H1 (cell line): ENCODE data around the gene SERPINB1. TPM values are rescaled to one million over a fixed set of nuclear protein-coding genes. Genes with fewer than 3 reads are reported as not detected.

Experiments used
- CTCF ChIA-PET: fragments of 300-600 bp; sonication (Branson Sonifier 250); formaldehyde crosslinking; loops from one replicate; lab custom pipeline; 2021; ENCODE audit not compliant: partially characterized antibody; lab: Charles Lee
- POLR2A ChIA-PET: fragments of 300-600 bp; sonication (Branson Sonifier 250); formaldehyde crosslinking; loops from one replicate; lab custom pipeline; 2021; ENCODE audit warnings: inconsistent platforms; ENCODE audit not compliant: partially characterized antibody; lab: Charles Lee
- DNase-seq, 2 experiments: peaks; one replicate each; pipeline versions ENCODE4 v3.0.0 to v3.0.0-alpha.2; 2010 to 2022; ENCODE audit warnings: low spot score in 2 of 2, low read depth in 1 of 2, mixed read lengths in 1 of 2
- FAIRE-seq: peaks from 2 replicates; lab custom pipeline; 2011; peaks lifted over from hg19 to GRCh38; lab: Jason Lieb, UNC
- H2AFZ ChIP-seq: 2 replicates; pipeline ENCODE4 v1.8.1; 2012; ENCODE audit warnings: low read length, inconsistent platforms
- H2AK5ac ChIP-seq: 2 replicates; pipeline ENCODE4 v1.6.1; 2013; ENCODE audit warnings: low read depth, low read length
- H2BK120ac ChIP-seq: replicated peaks from 2 replicates; pipeline ENCODE3; 2013; ENCODE audit warnings: low read depth, low read length, inconsistent platforms
- H2BK12ac ChIP-seq: 2 replicates; pipeline ENCODE4 v1.6.1; 2013; ENCODE audit warnings: low read depth, low read length
- H2BK15ac ChIP-seq: 2 replicates; pipeline ENCODE4 v1.6.1; 2013; ENCODE audit warnings: low read length
- H2BK20ac ChIP-seq: 2 replicates; pipeline ENCODE4 v1.6.1; 2013; ENCODE audit warnings: low read length
- H2BK5ac ChIP-seq: 2 replicates; pipeline ENCODE4 v1.6.1; 2013; ENCODE audit warnings: low read depth, low read length
- H3K14ac ChIP-seq: 2 replicates; pipeline ENCODE4 v1.6.1; 2013; ENCODE audit warnings: inconsistent platforms; ENCODE audit not compliant: insufficient read length
- H3K18ac ChIP-seq: 2 replicates; pipeline ENCODE4 v1.6.1; 2013; ENCODE audit warnings: low read length; ENCODE audit errors: extremely low read depth
- H3K23ac ChIP-seq: 2 replicates; pipeline ENCODE4 v1.6.1; 2013; ENCODE audit warnings: inconsistent platforms; ENCODE audit not compliant: insufficient read length
- H3K23me2 ChIP-seq: 2 replicates; pipeline ENCODE4 v1.6.1; 2013; ENCODE audit warnings: low read depth, low read length
- H3K27ac ChIP-seq: 2 replicates; pipeline ENCODE4 v1.6.1; 2011; ENCODE audit warnings: low read depth, low read length, inconsistent platforms
- H3K27me3 ChIP-seq, 4 experiments: replicated peaks in 1 of 4; 1 replicate in 1 of 4; 2 replicates in 3 of 4; pipeline versions ENCODE4 v1.6.1 to v1.8.1; 2011 to 2013; ENCODE audit warnings: low read length in 3 of 4, mild to moderate bottlenecking in 3 of 4, inconsistent platforms in 2 of 4, mixed read lengths in 2 of 4, moderate library complexity in 1 of 4; ENCODE audit not compliant: control insufficient read depth in 3 of 4, insufficient read depth in 3 of 4; ENCODE audit errors: extremely low read depth in 1 of 4
- H3K36me3 ChIP-seq, 4 experiments: 2 replicates each; pipeline versions ENCODE4 v1.6.1 to v1.8.1; 2011 to 2013; ENCODE audit warnings: mild to moderate bottlenecking in 4 of 4, low read length in 3 of 4, moderate library complexity in 2 of 4, control low read depth in 1 of 4, inconsistent platforms in 1 of 4; ENCODE audit not compliant: insufficient read depth in 4 of 4, control insufficient read depth in 2 of 4
- H3K4ac ChIP-seq: replicated peaks from 2 replicates; pipeline ENCODE3; 2013; ENCODE audit warnings: low read length, low read depth, mixed read lengths, inconsistent platforms; ENCODE audit not compliant: insufficient read length
- H3K4me1 ChIP-seq, 4 experiments: replicated peaks in 1 of 4; 1 replicate in 1 of 4; 2 replicates in 3 of 4; pipeline versions ENCODE4 v1.6.1 to v1.8.1; 2011 to 2013; ENCODE audit warnings: low read length in 3 of 4, inconsistent platforms in 2 of 4, mixed read lengths in 1 of 4; ENCODE audit not compliant: insufficient read depth in 4 of 4, control insufficient read depth in 3 of 4
- H3K4me2 ChIP-seq, 2 experiments: 2 replicates each; pipeline versions ENCODE4 v1.6.1 to v1.8.1; 2011 to 2013; ENCODE audit warnings: low read depth in 2 of 2, low read length in 2 of 2, control low read depth in 1 of 2, inconsistent platforms in 1 of 2, mild to moderate bottlenecking in 1 of 2; ENCODE audit not compliant: insufficient read depth in 1 of 2
- H3K4me3 ChIP-seq, 4 experiments: fragments of 200-600, 300-600 bp in 1 of 4; sonication (generic), shearing (Covaris generic), sonication (Bioruptor Twin) in 1 of 4; 2 replicates each; pipeline versions ENCODE4 v1.5.1 to v1.8.1; 2011 to 2016; ENCODE audit warnings: low read length in 4 of 4, low read depth in 3 of 4, control low read depth in 2 of 4, inconsistent platforms in 2 of 4, mild to moderate bottlenecking in 2 of 4, mixed read lengths in 1 of 4, moderate library complexity in 1 of 4; ENCODE audit not compliant: insufficient read depth in 2 of 4; ENCODE audit errors: extremely low read depth in 1 of 4
- H3K56ac ChIP-seq: replicated peaks from 2 replicates; pipeline ENCODE3; 2013; ENCODE audit warnings: low read depth, mild to moderate bottlenecking, mixed read lengths, low read length, inconsistent platforms; ENCODE audit not compliant: insufficient read length
- H3K79me1 ChIP-seq: 2 replicates; pipeline ENCODE4 v1.6.1; 2013; ENCODE audit warnings: low read depth, low read length, control low read depth
- H3K79me2 ChIP-seq, 2 experiments: 2 replicates each; pipeline versions ENCODE4 v1.6.1 to v1.8.1; 2012 to 2013; ENCODE audit warnings: low read length in 2 of 2, mild to moderate bottlenecking in 2 of 2, inconsistent platforms in 1 of 2; ENCODE audit not compliant: insufficient read depth in 2 of 2, control insufficient read depth in 1 of 2
- H3K9ac ChIP-seq, 4 experiments: replicated peaks in 1 of 4; 1 replicate in 1 of 4; 2 replicates in 3 of 4; pipeline versions ENCODE4 v1.6.1 to v1.8.1; 2011 to 2013; ENCODE audit warnings: low read depth in 3 of 4, low read length in 3 of 4, control low read depth in 2 of 4, mild to moderate bottlenecking in 2 of 4, moderate library complexity in 2 of 4, inconsistent platforms in 1 of 4; ENCODE audit errors: extremely low read depth in 1 of 4
- H3K9me3 ChIP-seq, 2 experiments: 2 replicates each; pipeline versions ENCODE4 v1.6.1 to v1.8.1; 2012 to 2013; ENCODE audit warnings: mild to moderate bottlenecking in 2 of 2, moderate library complexity in 2 of 2, control low read depth in 1 of 2, inconsistent platforms in 1 of 2, low read depth in 1 of 2, low read length in 1 of 2, mixed read lengths in 1 of 2; ENCODE audit not compliant: insufficient read depth in 2 of 2
- H4K20me1 ChIP-seq, 2 experiments: replicated peaks in 1 of 2; 2 replicates each; pipeline versions ENCODE3 to v1.8.1; 2011 to 2013; ENCODE audit warnings: inconsistent platforms in 2 of 2, low read length in 2 of 2, mild to moderate bottlenecking in 1 of 2; ENCODE audit not compliant: insufficient read depth in 2 of 2, control insufficient read depth in 1 of 2
- H4K5ac ChIP-seq: 2 replicates; pipeline ENCODE4 v1.6.1; 2013; ENCODE audit warnings: low read length, low read depth, mixed read lengths, inconsistent platforms; ENCODE audit not compliant: insufficient read length
- H4K8ac ChIP-seq: 2 replicates; pipeline ENCODE4 v1.8.0; 2013; ENCODE audit warnings: mild to moderate bottlenecking, moderate library complexity, low read length, inconsistent platforms; ENCODE audit not compliant: insufficient read depth; ENCODE audit errors: extremely low read depth
- H4K91ac ChIP-seq: replicated peaks from 2 replicates; pipeline ENCODE3; 2013; ENCODE audit warnings: low read length, mixed read lengths, inconsistent platforms; ENCODE audit not compliant: insufficient read length
- ATF3 ChIP-seq: IDR thresholded peaks from 2 replicates; pipeline ENCODE4 v1.6.1; 2011; ENCODE audit warnings: low read depth, mild to moderate bottlenecking, low read length; ENCODE audit not compliant: insufficient read depth
- BCL11A ChIP-seq, 2 experiments: IDR thresholded peaks; one replicate each; pipeline ENCODE4 v1.6.1; 2011; ENCODE audit warnings: low read depth in 2 of 2, low read length in 2 of 2, mild to moderate bottlenecking in 2 of 2
- EZH2 ChIP-seq: fragments of 200-600 bp; sonication (generic); IDR thresholded peaks from 2 replicates; pipeline ENCODE4 v1.7.1; 2012; ENCODE audit warnings: low read depth, mild to moderate bottlenecking, moderate library complexity, low read length, inconsistent platforms; ENCODE audit not compliant: severe bottlenecking
- GTF2F1 ChIP-seq: IDR thresholded peaks from 2 replicates; pipeline ENCODE4 v1.6.1; 2012; ENCODE audit warnings: low read depth, low read length, improper control_type of control experiment, borderline replicate concordance
- HDAC2 ChIP-seq, 2 experiments: fragments of 300-600 bp in 1 of 2; sonication (generic) in 1 of 2; IDR thresholded peaks; 2 replicates each; pipeline ENCODE4 v1.6.1; 2011 to 2012; ENCODE audit warnings: low read depth in 2 of 2, low read length in 2 of 2, mild to moderate bottlenecking in 2 of 2, moderate library complexity in 2 of 2, borderline replicate concordance in 1 of 2, inconsistent platforms in 1 of 2
- JUN ChIP-seq: IDR thresholded peaks from 2 replicates; pipeline ENCODE4 v1.6.1; 2011; ENCODE audit warnings: low read depth, mild to moderate bottlenecking, improper control_type of control experiment, low read length
- RNF2 ChIP-seq: fragments of 200-900, 300-1000 bp; sonication (generic); IDR thresholded peaks from 2 replicates; pipeline ENCODE4 v1.7.1; 2016; ENCODE audit warnings: borderline replicate concordance, low read depth, mild to moderate bottlenecking, antibody characterized with exemption, low read length; ENCODE audit not compliant: poor library complexity, severe bottlenecking; ENCODE audit errors: missing control alignments
- RXRA ChIP-seq: IDR thresholded peaks from 2 replicates; pipeline ENCODE4 v1.6.1; 2011; ENCODE audit warnings: low read depth, mild to moderate bottlenecking, low read length, moderate library complexity; ENCODE audit not compliant: insufficient read depth
- SIX5 ChIP-seq: IDR thresholded peaks from 2 replicates; pipeline ENCODE4 v1.6.1; 2011; ENCODE audit warnings: mild to moderate bottlenecking, low read depth, low read length
- SP4 ChIP-seq: IDR thresholded peaks from 2 replicates; pipeline ENCODE4 v1.6.1; 2012; ENCODE audit warnings: low read length, inconsistent platforms
- TCF12 ChIP-seq: IDR thresholded peaks from 2 replicates; pipeline ENCODE4 v1.6.1; 2011; ENCODE audit warnings: low read depth, mild to moderate bottlenecking, low read length
- ZNF274 ChIP-seq: IDR thresholded peaks from 2 replicates; pipeline ENCODE4 v1.7.0; 2012; ENCODE audit warnings: low read length, borderline replicate concordance; ENCODE audit errors: extremely low read depth
- WGBS, 2 experiments: shearing (Covaris generic) in 1 of 2; methylation state at CpG; one replicate each; pipeline versions ENCODE4 v1.1.6 to v1.1.7; 2013 to 2015; ENCODE audit warnings: low lambda C conversion rate in 2 of 2, mixed read lengths in 2 of 2, inconsistent platforms in 1 of 2, low coverage in 1 of 2, missing lambda C conversion rate in 1 of 2; ENCODE audit not compliant: insufficient replicate concordance in 2 of 2, insufficient coverage in 1 of 2, insufficient read length in 1 of 2; ENCODE audit errors: extremely low coverage in 1 of 2, missing lambda C conversion rate in 1 of 2; 5-methylcytosine and 5-hydroxymethylcytosine counted together
- polyA plus RNA-seq, 7 experiments: library from polyadenylated mRNA; depleted of rRNA in 3 of 7; stranded (reverse) in 5 of 7; unstranded in 2 of 7; fragments of >200 nt in 5 of 7; fragments of 200-250 nt in 2 of 7; gene quantifications; 1 replicate in 5 of 7; 2 replicates in 1 of 7; 4 replicates in 1 of 7; pipeline versions ENCODE4 v1.2.1 to v1.2.3, GENCODE V29; 2011 to 2013; ENCODE audit warnings: missing spikeins in 2 of 7, mixed read lengths in 2 of 7
- total RNA-seq: library from RNA; stranded (reverse); fragmentation: NEBNext Ultra II Directional; extraction: Animal tissue kit (Norgen Biotek cat#: 25700); gene quantifications from 2 replicates; pipeline ENCODE4 v1.2.1, GENCODE V29; 2021

The SERPINB1 gene
- total and polyA plus RNA-seq, 2 of the 8 experiments (the other 6 are each of a cell fraction or from before 2014, with no cell fraction given), result 8.1 to 17.3 TPM

- H3K18ac ChIP-seq, result peak overlapping the region; percentile 9
- H4K91ac ChIP-seq, result peak overlapping the region; percentile 81
- H3K23ac ChIP-seq, result no peak overlapping the region
- no peak overlapping the region for H4K5ac ChIP-seq
- H2AFZ ChIP-seq, result no peak overlapping the region
- peak overlapping the region; percentile 60; the same call in 1 of the 2 replicates for H2BK5ac ChIP-seq
- H2BK15ac ChIP-seq, result peak overlapping the region; percentile 46
- H3K9ac ChIP-seq, result no peak overlapping the region
- no peak overlapping the region for H2BK120ac ChIP-seq
- no peaks in the 10 kb centered on the region for H3K9me3 ChIP-seq
- 0 out of 2 replicates have a peak overlapping the region, but pooled peaks have one; percentile 32 for H3K27ac ChIP-seq
- peaks cover 4% of the 10 kb centered on the region; the same call in 1 of the 2 replicates for H3K23me2 ChIP-seq
- H3K4me2 ChIP-seq, result peak overlapping the region in 1 of 2 experiments; percentile 70; a peak in 1 of 4 replicates
- ChIA-PET POLR2A (interaction anchor here (1.6 to 3.6 kb wide), 2 partner anchors 11 to 13 kb away, joined by 4 to 18 read pairs; partner anchors contain the start of gene SERPINB1), CTCF (interaction anchor here (0.6 to 2.9 kb wide), 4 partner anchors 15 to 100 kb away, joined by 3 to 9 read pairs (median 4); no protein-coding TSS in a partner anchor)
- H3K27me3 ChIP-seq, result no peaks in the 10 kb centered on the region
- FAIRE-seq (no peak), DNase-seq (no peak)
- no peaks in the 10 kb centered on the region for H4K20me1 ChIP-seq
- peak overlapping the region; percentile 84 for H2AK5ac ChIP-seq
- H2BK20ac ChIP-seq, result peak overlapping the region; percentile 83
- peak overlapping the region; percentile 94 for H2BK12ac ChIP-seq
- H3K36me3 ChIP-seq, result no peaks in the 10 kb centered on the region
- H3K79me2 ChIP-seq, result no peaks in the 10 kb centered on the region
- H3K4me1 ChIP-seq, result peaks cover 4 to 23% (median 13%) of the 10 kb centered on the region in 4 experiments
- no peak overlapping the region for H3K14ac ChIP-seq
- H3K4ac ChIP-seq, result no peak overlapping the region
- no peak overlapping the region for H3K4me3 ChIP-seq
- H4K8ac ChIP-seq, result no peak overlapping the region; the same call in 1 of the 2 replicates
- no peak overlapping the region for H3K56ac ChIP-seq
- WGBS, 2 experiments, result 94% methylated on average over 10 of the region's 10 CpGs; no CpG with 5 or more reads in 1 of the 2 experiments
- H3K79me1 ChIP-seq, result no peaks in the 10 kb centered on the region
- TF ChIP-seq GTF2F1, result no peak
- TF ChIP-seq RXRA, result no peak
- no peak for TF ChIP-seq HDAC2 (IDR thresholded peaks at IDR 0.05; ENCODE audit: borderline replicate concordance in 1 of 2, low read depth in 2 of 2, low read length in 2 of 2)
- no peak for TF ChIP-seq EZH2
- TF ChIP-seq RNF2, result no peak
- no peak for TF ChIP-seq JUN
- TF ChIP-seq TCF12, result no peak
- no peak for TF ChIP-seq BCL11A (IDR thresholded peaks at IDR 0.05; ENCODE audit: low read depth in 2 of 2, low read length in 2 of 2)
- no peak for TF ChIP-seq SP4
- TF ChIP-seq SIX5, result no peak
- TF ChIP-seq ZNF274, result no peak
- TF ChIP-seq ATF3, result no peak
These were observed 11.3 kb upstream of the SERPINB1 start for GRCh38 chr6:2852921-2853322.
